T-helper 1 cell treated with Interleukin-12 subunit alpha and Interleukin-12 subunit beta and Interleukin-4 antibody, amounts not matched to agents 30 ng/mL and 1 ng/mL, for 36 hours (primary cell): ENCODE results near the gene RIMKLA. TPM values are rescaled to one million over a fixed set of nuclear protein-coding genes. Genes with fewer than 3 reads are reported as not detected.

Experiments used
- intact Hi-C: fragments of 100-400 bp; cut with micrococcal nuclease; formaldehyde crosslinking; loops from one replicate; pipeline ENCODE4 v1.15.1; 2024
- total RNA-seq: library from RNA; stranded (reverse); gene quantifications from 2 replicates; pipeline ENCODE4 v1.2.3, GENCODE V29; 2022

RIMKLA gene
- total RNA-seq, 1 donor from 2014 or later, result 2.5 TPM

DNA sequence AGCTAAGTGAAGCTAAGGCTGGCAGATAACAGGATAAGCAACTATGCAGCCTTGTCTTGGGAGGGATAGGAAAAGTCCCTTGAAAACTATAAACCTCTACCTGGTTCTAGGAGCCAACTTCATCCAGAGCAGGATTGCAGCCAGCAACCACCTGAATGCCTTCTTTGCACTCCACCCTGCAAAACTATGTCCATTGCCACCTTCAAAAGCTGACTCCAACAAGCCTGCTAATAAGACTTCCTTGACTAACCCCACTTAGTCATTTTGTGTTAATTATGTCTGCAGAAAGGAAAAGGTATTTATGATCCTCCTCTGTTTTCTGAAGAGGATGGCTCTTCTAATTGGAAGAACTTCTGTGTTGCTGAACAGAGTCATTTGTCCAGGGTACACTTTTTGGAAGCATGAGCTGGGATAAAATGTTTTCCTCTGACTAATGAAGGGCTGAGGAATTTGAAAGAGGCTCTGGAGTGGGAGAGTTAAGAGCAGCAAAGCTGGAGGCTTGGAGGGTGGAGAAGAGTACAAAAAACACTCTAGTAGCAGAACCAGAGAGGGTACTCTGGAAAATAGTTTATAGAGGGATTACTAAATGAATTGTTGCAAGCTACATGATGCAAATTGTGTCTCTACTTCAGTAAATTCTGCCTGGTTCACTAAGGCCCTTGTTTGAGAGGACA, 9.6 kb upstream of the RIMKLA start:
- intact Hi-C loops, result no loop called here

DNA sequence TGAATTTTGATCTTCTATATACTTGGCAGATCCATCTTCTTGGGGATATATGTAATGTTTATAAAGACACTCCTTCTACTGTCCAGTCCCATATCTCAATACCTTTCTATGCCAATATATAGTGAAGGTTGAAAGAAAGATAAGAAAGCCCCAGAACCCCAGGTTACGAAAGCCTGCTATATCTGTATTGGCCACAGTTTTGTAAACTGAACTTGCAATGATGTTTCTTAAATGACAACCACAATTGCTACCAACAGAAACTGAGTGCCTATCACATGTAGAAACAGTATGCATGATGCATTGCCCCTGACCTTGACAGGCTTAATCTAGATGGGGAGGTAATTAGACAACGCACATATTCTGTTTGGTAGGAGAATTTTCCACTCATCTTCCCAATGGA, 7.8 kb upstream of the RIMKLA start:
- intact Hi-C loops, result no loop called here

DNA sequence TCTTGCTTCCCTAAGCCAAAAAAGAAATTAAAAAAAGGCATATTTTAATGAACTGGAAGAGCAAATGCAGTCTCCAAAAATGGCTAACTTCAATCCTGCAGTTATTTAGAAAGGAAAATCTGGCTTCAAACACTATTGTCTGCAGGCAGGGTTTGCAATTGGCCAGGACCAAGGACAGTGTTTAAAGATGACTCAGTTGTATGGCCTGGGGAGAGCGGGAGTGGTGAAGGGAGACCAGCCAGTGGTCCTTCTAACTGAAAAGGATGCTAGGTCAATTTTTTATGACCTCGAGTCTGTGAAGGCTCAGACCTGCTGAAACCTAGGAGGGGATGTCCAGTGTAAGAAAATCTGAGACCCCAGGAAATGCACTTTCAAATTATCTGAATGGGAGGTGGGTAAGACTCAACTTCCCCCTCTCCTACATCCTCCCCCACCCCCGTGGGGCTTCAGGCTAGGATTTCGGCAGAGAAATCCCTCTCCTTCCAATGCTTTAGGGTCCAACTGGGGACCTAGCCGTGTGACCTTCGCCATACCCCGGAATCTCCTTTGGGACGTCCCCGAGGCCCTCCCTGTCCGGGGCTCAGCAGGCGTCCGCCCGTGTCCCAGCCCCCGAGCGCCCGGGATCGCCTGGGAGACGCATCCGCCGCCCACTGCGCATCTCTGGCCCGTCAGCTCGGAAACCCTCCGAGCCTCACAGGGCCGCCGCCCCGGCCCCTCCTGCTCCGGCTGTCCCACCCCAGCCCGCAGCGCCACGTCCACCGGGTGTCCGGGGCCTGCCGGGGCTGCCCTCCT, 602 bp upstream of the RIMKLA start:
- intact Hi-C loops, result loop anchor here (2.0 to 5.0 kb wide), 3 partner anchors 45 to 203 kb away; partner anchors contain the start of genes CCDC30 and FOXJ3

DNA sequence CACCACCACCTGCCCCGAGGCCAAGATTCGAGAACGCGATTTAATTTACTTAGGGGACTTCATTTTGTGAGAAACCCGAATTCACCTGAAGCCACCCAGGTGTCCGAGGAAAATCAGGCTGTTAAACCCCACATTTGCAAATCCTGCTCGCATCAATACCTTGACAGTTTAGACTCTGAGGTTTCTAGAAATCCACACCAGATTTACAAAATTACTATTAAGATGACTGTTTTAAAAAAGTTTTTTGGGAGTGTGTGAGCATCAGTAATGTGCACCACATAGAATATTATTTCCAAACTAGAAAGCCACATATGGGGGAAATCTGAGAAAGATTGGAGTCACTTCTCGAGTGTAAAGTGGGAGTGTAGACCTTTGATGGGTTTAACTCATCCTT, 685 bp downstream of the RIMKLA start:
- intact Hi-C loops, result loop anchor here (2.0 to 5.0 kb wide), 3 partner anchors 46 to 204 kb away; partner anchors contain the start of genes CCDC30 and FOXJ3

DNA sequence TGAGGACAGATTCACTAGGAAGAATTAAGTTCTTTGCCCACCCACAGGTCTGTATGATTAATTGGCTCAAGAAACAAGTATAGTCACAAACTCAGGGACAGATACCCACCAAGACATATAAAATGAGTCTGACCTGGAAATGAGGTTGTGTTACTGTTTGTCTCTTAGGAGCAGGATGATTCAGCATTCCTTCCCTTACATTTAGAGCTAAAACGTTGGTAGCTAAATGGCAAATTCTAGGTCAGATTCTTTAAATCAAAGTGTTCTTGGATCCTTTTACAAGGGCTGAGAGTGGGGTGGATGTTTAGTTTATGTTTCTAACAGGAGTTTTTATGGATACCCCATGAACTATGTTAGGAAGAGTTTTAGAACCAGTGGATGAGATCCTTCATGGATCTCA, 4.7 kb downstream of the RIMKLA start:
- intact Hi-C loops, result no loop called here

DNA sequence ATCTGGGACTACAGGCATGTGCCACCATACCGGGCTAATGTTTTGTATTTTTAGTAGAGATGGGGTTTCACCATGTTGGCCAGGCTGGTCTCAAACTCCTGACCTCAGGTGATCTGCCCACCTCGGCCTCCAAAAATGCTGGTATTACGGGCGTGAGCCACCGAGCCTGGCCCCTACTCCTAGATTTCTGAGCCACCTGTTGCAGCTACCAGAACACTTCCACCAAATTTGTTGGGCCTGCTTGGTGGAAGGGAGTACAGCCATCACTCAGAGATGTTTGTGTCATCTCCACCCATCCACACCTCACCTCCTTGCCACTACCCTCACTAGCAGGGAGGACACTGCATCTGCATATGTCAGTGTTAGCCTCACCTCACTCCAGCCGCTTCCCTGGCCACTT, 5.5 kb downstream of the RIMKLA start:
- intact Hi-C loops, result no loop called here

DNA sequence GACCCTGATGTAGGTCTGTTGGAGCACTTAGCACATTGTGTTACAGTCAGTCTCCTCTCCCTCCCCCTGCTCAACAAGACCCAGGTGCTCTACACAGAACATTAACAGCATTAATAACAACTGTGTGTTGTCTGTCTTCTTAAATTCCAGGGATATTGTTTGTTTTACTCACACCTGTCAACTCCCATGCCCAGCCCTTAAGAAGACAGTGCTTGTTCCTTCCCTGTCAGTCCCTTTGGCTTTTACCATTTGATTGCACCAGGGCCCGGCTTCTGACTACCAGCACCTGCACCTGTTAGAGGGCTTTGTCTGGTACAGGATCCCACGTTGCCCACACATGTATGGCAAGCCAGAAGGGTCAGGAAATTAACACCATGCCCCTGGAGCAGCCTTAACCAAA, 11.7 kb downstream of the RIMKLA start:
- intact Hi-C loops, result no loop called here

DNA sequence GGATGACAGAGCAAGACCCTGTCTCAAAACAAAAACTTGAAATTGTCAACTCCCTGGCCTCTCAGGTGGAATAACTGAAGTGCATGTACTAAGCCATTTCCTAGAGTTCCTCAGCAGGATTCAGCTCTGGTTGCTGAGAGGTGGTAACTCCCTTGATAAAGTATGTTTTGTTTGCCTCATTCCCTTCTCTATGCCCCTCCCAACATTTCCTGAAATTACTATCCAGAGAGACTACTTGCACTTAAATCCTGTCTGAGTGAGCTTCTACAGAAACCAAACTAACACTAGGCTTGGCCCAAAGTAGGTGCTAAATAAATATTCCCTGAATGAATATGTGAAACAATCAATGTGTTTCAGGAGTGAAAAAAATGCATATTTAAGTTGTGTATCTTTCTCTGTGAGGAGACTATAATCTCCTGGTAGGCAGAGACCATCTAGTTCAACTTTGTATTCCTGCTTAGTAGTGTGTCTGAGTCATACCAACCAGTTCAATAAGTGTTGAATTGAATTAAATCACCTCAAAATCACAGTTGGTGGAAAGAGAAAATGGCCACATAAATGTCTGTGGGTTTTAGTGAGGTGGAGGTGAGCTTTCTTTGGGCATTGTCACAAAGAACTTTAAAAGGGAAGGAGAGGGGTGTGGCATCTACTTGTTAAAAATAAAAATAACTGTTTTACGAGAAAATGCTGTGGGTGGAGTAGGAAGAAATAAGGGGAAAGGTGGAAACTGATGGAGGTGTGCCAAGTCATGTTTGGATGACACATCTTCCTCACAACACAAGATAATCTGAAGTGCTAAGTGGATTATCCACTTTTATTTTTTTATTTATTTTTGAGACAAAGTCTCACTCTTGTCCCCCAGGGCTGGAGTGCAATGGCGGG, 12.6 kb downstream of the RIMKLA start:
- intact Hi-C loops, result no loop called here

DNA sequence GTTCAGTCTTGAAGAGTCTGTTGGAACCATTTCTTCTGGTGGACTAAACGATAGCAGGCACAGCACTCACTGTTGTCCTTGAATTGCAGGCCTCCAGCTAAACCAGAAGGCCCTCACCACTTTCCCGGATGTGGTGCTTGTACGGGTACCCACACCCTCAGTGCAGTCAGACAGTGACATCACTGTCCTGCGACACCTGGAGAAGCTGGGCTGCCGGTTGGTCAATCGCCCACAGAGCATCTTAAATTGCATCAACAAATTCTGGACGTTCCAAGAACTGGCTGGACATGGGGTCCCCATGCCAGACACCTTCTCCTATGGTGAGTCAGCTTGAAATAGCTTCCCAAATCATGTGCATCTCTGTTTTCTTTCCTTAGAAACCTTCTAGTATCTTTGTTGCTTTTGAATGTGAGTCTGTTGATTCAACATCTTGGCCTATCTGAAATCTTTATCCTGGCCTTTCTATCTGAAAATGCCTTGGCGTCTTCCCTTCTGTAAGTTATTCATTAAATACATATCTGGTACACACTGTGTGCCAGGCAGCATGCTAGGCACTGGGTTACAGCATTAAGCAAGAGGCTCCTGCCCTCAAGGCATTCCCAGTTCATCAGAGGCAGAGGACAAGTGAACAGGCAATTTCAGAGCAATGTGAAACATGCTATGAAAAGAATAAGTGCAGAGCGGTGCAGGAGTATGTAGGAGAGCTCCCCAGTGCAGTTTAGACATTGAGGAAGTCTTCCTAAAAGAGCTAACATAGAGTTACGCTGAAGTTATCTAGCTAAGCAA, 18.9 kb downstream of the RIMKLA start:
- intact Hi-C loops, result no loop called here

DNA sequence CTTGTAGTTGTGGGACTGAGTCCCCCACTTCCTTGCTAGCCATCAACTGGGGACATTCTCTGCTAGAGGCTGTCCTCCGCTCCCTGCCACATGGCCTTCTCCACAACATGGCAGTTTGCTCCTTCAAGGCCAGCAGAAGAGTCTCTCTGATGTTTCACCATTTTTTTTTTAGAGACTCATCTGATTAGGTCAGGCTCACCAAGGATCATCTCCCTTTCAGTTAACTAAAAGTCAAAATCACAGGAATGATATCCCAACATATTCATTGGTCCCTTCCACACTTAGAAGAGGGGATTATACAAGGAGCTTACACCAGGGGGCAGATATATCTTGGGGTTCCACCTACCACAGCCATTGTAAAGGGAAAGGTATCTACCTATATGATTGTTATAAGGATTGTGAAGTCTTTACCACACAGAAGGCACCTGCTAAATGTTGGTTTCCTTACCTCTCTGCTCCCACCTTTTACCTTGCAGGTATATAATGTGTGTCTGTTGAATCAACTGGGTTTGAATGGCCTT, 23.3 kb downstream of the RIMKLA start:
- intact Hi-C loops, result no loop called here

DNA sequence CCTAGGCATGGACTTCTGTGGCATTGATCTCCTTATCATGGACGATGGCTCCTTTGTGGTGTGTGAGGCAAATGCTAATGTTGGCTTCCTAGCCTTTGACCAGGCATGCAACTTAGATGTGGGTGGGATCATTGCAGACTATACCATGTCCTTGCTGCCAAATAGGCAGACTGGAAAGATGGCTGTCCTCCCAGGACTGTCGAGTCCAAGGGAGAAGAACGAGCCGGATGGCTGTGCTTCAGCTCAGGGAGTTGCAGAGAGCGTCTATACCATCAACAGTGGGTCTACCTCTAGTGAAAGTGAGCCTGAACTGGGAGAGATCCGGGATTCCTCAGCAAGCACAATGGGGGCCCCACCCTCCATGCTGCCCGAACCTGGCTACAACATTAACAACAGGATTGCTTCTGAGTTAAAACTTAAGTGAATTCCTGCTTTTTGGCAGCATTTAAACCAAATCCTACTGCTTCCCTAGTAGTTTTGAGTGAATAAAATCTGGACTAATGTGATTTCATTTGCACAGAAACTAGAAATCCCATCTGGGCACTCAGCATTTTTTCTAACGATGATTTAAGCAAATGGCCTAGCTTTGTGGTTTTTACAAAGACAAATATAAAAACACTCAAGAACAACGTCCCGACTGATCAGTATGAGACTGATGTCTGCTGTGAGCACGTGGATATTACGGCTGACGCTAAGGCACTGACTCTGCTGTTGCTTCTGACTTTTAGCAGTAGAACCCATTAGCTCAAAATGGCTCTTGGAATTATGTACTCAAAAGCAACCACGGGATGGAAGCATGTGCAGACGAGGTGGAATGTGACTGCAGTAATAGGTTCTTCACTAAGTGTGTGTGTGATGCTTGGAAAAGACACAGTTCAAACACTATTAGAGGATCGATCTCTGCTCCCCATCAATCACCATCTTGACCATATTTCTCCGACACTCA, 34.2 kb downstream of the RIMKLA start:
- intact Hi-C loops, result no loop called here

DNA sequence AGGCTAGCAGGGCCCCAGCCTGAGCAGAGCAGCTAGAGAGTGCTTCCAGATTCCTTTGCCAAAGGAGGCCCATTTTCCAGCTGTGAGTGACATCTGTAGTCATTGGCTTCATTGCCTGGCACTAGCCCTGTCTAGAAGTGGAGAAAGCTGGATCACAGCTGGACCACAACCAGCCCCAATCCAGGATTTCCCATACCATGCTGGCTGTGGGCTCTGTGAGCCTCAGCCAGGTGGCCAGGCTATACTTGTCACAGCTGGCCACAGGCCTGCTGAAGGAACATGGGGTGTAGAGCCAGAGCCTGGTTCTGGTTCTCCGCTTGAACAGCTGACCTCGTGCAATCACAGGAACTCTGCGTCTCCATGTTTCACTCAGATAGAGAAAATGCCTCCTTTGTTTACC, 36.6 kb downstream of the RIMKLA start:
- intact Hi-C loops, result no loop called here

DNA sequence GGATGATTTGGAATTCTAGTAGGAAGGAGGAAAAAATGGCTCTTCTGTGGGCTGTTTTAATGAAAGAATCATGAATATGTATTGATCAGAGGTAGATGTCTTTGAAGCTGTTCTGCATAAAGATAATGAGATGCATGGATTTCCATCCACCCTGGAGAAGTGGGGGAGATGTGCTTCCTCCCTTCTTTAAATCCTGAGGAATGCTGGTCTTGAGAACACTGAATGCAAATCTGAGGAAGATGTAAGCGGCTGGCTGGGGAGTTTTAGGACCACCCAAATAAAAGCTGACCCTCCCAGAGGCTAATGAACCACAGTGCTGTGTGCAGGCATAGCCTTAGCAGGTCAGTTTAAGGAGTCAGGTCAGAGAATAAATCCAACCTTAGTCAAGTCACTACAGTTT, 37.9 kb downstream of the RIMKLA start:
- intact Hi-C loops, result no loop called here

DNA sequence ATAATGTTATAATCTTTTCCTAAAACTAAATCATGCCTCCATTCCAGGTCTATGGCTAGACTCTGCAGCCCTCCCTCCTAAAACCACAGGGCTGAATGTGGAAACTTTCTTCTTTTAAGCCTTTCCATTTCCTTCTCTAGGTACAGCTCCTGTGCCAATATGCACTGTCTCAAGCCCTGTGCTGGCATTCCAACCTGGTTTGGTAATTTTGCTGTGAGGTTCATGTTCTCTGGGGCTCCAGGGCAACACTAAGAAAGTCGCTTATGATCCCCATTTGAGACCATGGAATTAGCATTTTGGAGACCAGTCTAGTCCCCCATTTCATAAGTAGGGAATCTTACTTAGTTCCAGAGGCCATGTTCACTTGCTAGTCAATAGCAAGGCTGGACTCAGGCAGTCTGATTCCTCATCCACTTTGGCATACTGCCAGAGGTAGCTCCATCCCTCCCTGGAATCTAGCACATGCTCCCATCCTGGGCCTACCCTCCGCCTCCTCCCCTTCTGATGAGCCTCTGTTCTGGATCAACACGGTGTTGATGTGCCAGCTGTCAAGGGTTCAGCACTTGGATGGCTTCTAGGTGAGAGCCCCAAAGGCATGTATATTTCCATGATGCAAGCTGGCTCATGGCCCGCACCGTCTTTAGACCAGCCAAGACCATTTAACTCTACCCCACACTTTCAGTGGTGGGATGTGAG, 38.7 kb downstream of the RIMKLA start:
- intact Hi-C loops, result no loop called here

DNA sequence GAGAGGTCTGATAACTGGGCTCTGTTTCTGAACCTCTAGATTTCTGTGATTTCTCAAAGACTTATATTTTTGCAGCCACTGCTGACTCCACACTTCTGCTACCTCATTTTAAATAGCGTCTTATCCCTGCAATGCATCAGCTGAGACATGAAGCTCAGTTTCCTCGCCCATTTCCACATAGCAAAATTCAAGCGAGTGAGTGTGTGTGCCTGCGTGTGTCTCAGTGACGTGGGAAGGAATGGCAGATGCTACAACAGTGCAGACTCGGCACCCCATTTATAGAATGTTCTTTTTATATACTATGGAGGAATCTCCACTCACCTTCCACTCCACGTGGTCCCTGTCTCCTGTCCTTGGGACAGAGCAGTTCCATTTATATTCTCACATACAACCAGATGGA, 39.5 kb downstream of the RIMKLA start:
- intact Hi-C loops, result no loop called here

DNA sequence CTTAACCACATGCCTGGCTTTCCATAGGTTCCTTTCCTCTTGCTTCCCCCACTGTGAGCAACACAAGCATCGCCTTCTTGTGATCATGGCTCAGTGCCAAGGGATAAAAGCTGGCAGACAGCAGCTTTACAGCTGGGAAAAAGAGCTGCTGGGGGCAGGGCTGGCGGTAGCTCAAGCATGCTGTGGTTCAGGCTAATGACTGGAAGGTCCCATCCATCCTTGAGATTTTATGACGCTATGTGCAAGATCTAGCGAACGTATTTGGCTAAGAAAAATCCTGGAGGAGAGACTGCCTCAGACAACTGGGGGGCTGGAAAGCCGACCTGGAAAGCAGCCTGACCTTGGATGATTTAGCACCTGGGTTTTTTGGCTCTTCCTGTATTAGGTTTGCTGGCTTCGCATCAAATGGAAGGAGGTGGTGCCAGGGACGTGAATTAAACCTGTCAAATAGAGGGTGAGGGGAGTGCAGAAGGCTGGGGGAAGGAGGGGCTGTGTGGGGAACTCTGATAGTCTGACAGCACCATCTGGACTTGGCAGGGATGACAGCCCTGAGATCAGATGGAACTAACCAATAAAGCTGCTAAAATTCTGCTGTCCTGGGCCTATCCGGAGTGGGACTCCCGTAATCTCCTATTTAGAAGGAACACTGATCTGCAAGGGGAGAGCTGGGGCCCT, 40.5 kb downstream of the RIMKLA start:
- intact Hi-C loops, result no loop called here

DNA sequence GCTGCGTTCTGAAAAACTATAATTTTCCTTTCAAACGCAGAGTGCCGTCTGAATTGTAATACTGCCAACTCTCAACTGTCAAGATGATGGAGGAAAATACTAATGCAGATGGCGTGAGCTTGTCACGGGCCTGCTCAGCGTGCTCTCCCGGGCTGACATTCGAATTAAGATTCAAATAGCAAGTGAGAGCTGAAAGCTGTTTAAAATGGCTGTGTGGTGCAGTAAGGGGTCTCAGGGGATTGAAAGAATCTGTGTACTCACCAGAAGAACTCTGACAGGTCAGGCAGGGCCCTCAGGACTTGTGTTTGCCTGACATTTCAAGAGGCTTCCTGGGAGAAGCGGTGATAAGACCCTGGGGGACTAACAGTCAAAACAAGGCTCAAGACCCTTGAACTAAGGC, 42.1 kb downstream of the RIMKLA start:
- intact Hi-C loops, result no loop called here

DNA sequence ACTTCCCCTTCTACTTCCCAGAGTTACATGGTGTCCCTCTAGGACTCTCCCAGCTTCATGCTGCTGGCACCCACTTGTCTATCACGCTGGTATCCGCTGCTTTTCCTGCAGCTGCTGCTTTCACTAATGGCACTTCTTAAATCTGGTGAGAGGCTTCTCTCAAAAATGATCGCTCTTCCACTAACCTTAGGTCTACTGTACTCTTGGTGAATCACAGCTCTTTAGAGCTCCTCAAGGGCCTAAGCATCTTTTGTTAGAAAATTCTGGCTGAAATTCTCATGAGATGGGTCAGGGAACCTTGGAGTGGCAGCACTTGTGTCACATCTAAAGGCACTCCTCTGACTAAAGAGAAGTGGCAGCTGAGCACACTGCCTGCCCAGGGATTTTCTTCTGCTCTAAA, 43.1 kb downstream of the RIMKLA start:
- intact Hi-C loops, result no loop called here

DNA sequence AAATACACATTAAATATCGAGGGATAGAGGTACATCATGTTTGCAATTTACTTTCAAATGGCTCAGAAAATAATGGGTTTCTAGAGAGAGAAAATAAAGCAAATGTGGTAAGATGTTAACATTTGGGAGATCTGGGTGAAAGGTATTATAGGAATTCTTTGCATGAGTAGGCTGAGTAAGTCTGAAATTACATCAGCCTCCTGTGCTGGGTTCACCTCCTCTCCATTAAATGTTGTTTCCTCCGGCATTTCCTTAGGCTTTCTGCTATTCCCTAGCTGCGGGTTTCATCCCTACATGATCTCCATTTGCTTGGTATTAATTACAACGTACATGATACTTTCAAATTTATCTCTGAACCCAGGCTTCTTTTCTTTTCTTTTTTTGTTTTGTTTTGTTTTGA, 43.6 kb downstream of the RIMKLA start:
- intact Hi-C loops, result no loop called here
